Transverse colon (tissue), 3 donors: ENCODE measurements around the gene NEK11.

Experiments
- POLR2A ChIP-seq: fragments of 450-650 bp; IDR thresholded peaks from one replicate; pipeline ENCODE4 v1.6.1; 2016; ENCODE audit warnings: antibody characterized with exemption, mild to moderate bottlenecking, moderate library complexity
- TF ChIP-seq, protein P1 (sequence below), 5 experiments: fragments of 200-600 bp in 3 of 5; fragments of 450-650 bp in 2 of 5; sonication (generic) in 3 of 5; IDR thresholded peaks; 1 replicate in 2 of 5; 2 replicates in 3 of 5; pipeline ENCODE4 v1.5.1; 2016 to 2017; ENCODE audit warnings: antibody characterized with exemption in 5 of 5, inconsistent platforms in 3 of 5, mild to moderate bottlenecking in 2 of 5, moderate library complexity in 1 of 5

DNA sequence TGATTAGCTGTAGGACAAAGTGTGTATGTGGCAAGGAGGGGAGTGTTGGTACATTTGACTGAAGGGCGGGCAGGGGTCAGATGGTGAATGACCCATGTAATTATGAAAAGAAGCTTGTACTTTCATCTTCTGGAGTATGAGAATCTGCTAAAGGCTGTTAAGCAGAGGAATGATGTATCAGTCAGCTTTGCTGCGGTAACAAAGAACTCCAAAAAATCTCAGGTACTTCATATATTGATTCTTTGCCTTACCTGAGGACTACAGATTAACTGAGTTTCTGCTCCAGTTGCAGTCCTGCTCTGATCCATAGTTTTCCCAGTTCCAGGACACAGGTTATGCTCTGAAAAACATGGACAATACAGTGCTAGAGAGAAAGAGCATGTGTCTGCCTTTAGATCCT is 115.1 kb downstream of the NEK11 start:
- TF ChIP-seq, protein P1, sequence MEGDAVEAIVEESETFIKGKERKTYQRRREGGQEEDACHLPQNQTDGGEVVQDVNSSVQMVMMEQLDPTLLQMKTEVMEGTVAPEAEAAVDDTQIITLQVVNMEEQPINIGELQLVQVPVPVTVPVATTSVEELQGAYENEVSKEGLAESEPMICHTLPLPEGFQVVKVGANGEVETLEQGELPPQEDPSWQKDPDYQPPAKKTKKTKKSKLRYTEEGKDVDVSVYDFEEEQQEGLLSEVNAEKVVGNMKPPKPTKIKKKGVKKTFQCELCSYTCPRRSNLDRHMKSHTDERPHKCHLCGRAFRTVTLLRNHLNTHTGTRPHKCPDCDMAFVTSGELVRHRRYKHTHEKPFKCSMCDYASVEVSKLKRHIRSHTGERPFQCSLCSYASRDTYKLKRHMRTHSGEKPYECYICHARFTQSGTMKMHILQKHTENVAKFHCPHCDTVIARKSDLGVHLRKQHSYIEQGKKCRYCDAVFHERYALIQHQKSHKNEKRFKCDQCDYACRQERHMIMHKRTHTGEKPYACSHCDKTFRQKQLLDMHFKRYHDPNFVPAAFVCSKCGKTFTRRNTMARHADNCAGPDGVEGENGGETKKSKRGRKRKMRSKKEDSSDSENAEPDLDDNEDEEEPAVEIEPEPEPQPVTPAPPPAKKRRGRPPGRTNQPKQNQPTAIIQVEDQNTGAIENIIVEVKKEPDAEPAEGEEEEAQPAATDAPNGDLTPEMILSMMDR (IDR thresholded peaks at IDR 0.05), result no peak
- no peak for TF ChIP-seq POLR2A
